Liver (tissue), 3 donors: ENCODE results near the gene LYSET.

Source experiments
- CTCF ChIP-seq: fragments of 150-350 bp; IDR thresholded peaks from 2 replicates; pipeline ENCODE4 v1.5.1; 2017; ENCODE audit warnings: improper control_type of control experiment, low read depth, low read length; ENCODE audit not compliant: missing input control
- HNF4A ChIP-seq, 2 donors: conservative IDR thresholded peaks; 2 replicates each; pipeline ENCODE4 v1.6.1; 2016; ENCODE audit warnings: antibody characterized with exemption in 2 of 2, mild to moderate bottlenecking in 2 of 2
- RAD21 ChIP-seq, 2 donors: IDR thresholded peaks; 2 replicates each; pipeline ENCODE4 v1.6.1; 2016; ENCODE audit warnings: antibody characterized with exemption in 2 of 2, mild to moderate bottlenecking in 2 of 2
- TAF1 ChIP-seq: conservative IDR thresholded peaks from 2 replicates; pipeline ENCODE4 v1.6.1; 2016; ENCODE audit warnings: antibody characterized with exemption, mild to moderate bottlenecking
- YY1 ChIP-seq: IDR thresholded peaks from 2 replicates; pipeline ENCODE4 v1.6.1; 2016; ENCODE audit warnings: antibody characterized with exemption, mild to moderate bottlenecking
- donor health status: healthy.
- donor health status: healthy.

DNA sequence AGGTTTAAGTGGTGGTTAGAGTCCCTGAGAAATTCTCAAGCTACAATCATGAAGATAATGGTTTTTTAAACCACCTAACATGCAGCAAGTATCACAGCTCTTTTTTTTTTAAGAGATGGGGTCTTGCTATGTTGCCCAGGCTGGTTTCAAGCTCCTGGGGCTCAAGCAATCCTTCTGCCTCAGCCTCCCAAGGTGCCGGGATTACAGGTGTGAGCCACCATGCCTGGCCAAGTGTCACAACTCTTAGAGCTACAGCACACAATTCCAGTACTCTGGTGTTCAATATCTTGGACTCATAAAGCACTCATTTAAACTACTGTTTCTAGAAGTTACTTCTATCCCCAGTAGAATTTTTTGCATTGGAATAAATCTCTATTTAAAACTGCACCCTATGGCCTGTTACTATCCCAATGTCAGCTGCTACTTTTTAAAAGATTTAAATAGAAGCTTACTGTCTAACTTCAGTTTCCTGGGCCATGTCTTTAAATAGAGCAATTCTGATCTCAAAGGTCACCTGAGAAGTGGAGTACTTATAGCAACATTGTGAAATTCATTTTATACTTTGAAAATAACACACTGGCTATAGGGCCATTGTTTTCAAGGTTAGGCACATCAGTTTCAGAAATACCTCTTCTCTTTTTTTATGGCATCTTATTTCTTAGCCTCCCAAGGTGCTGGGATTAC is 10.3 kb downstream of the LYSET start:
- TF ChIP-seq RAD21 (IDR thresholded peaks at IDR 0.05) (no peak), CTCF (no peak), TAF1 (no peak), HNF4A (conservative IDR thresholded peaks at IDR 0.05) (no peak), YY1 (no peak)
